ENCODE data around the gene NAP1L4. TPM values are rescaled to one million over a fixed set of nuclear protein-coding genes. Genes with fewer than 3 reads are reported as not detected.
A peak's percentile ranks its signal among the peaks of the same experiment; 100 is the strongest.

The NAP1L4 gene
- total RNA-seq, 1 donor from 2014 or later = 148 TPM

DNA sequence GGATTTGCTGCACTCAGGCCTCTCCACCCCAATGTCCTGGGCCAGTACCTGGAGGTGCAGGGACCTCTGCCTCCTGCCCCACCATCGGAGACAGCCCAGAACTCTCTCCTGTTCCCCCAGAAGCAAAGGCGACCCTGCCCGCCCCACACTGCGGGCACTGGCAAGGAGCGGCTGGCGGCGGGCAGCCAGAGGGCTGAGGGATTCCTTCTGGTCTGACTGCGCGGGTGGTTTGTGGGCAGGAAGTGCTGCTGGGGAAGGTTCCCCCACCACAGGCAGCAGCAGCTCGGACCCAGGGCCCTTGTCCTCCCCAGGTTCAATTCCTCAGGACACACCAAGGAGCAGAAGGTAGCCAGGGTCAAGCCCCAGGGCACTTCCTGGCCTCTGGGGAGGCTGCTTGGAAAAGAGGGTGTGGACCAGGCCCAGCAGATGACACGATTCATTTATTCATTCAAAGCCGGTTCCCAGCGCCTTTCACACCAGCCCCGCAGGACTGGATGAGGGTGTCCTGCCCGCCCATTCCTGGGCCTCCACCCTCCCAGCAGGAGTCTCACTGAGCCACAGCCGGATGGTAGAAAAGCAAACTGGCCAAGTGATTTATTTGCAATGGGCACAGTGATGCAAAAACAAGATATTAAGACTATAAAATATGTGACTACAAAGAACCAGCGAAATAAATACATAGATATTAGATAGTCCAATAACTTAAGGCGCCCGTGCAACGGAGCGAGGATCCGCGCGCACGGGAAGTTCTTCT, 64.1 kb downstream of the NAP1L4 start:
- DNase-seq (ENCODE audit: extremely low spot score, unreplicated experiment) = no peak
- H3K36me3 Mint-ChIP-seq (ENCODE audit: unreplicated experiment) = no peaks in the 10 kb centered on the region
- no peaks in the 10 kb centered on the region for H3K9me3 Mint-ChIP-seq (ENCODE audit: unreplicated experiment)
- TF ChIP-seq, protein P1, sequence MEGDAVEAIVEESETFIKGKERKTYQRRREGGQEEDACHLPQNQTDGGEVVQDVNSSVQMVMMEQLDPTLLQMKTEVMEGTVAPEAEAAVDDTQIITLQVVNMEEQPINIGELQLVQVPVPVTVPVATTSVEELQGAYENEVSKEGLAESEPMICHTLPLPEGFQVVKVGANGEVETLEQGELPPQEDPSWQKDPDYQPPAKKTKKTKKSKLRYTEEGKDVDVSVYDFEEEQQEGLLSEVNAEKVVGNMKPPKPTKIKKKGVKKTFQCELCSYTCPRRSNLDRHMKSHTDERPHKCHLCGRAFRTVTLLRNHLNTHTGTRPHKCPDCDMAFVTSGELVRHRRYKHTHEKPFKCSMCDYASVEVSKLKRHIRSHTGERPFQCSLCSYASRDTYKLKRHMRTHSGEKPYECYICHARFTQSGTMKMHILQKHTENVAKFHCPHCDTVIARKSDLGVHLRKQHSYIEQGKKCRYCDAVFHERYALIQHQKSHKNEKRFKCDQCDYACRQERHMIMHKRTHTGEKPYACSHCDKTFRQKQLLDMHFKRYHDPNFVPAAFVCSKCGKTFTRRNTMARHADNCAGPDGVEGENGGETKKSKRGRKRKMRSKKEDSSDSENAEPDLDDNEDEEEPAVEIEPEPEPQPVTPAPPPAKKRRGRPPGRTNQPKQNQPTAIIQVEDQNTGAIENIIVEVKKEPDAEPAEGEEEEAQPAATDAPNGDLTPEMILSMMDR (IDR thresholded peaks at IDR 0.05) = no peak
- H3K4me1 Mint-ChIP-seq (ENCODE audit: unreplicated experiment) = peaks cover 65% of the 10 kb centered on the region
- H3K27ac Mint-ChIP-seq (ENCODE audit: unreplicated experiment) = peak overlapping the region; percentile 94
- H3K27me3 Mint-ChIP-seq (ENCODE audit: unreplicated experiment) = no peaks in the 10 kb centered on the region
- H3K4me3 Mint-ChIP-seq (ENCODE audit: unreplicated experiment) = peak overlapping the region; percentile 90

GRCh38 chr11:2927121-2927800, 64.9 kb downstream of the NAP1L4 start:
- Mint-ChIP-seq H3K36me3 (ENCODE audit: unreplicated experiment) (no peaks in the 10 kb centered on the region), H3K27ac (ENCODE audit: unreplicated experiment) (peak overlapping the region; percentile 94), H3K9me3 (ENCODE audit: unreplicated experiment) (no peaks in the 10 kb centered on the region), H3K4me1 (ENCODE audit: unreplicated experiment) (peaks cover 57% of the 10 kb centered on the region), H3K27me3 (ENCODE audit: unreplicated experiment) (no peaks in the 10 kb centered on the region), H3K4me3 (ENCODE audit: unreplicated experiment) (peak overlapping the region; percentile 90)
- DNase-seq (ENCODE audit: extremely low spot score, unreplicated experiment) = no peak
- TF ChIP-seq, protein P1 (IDR thresholded peaks at IDR 0.05) = no peak

DNA sequence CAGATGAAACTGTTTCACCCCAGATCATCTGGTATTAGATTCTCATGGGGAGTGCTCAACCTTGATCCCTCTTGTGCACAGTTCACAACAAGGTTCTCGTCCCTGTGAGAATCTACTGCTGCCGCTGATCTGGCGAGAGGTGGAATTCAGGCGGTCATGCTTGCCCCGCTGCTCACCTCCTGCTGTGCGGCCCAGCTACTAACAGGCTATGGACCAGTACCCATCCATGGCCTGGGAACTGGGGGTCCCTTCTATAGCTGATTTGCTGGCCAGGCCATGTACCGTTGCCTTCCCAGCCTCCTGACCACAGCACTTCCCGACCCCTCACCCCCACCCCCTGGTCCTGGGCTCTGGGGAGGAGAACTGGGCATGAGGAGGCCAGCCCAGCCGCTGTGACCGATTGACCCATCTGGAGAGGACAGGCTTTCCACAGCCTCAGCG, 65.5 kb downstream of the NAP1L4 start:
- H3K4me3 Mint-ChIP-seq (ENCODE audit: unreplicated experiment) = peak overlapping the region; percentile 32
- H3K4me1 Mint-ChIP-seq (ENCODE audit: unreplicated experiment) = peaks cover 53% of the 10 kb centered on the region
- peak overlapping the region; percentile 57 for H3K27ac Mint-ChIP-seq (ENCODE audit: unreplicated experiment)

DNA sequence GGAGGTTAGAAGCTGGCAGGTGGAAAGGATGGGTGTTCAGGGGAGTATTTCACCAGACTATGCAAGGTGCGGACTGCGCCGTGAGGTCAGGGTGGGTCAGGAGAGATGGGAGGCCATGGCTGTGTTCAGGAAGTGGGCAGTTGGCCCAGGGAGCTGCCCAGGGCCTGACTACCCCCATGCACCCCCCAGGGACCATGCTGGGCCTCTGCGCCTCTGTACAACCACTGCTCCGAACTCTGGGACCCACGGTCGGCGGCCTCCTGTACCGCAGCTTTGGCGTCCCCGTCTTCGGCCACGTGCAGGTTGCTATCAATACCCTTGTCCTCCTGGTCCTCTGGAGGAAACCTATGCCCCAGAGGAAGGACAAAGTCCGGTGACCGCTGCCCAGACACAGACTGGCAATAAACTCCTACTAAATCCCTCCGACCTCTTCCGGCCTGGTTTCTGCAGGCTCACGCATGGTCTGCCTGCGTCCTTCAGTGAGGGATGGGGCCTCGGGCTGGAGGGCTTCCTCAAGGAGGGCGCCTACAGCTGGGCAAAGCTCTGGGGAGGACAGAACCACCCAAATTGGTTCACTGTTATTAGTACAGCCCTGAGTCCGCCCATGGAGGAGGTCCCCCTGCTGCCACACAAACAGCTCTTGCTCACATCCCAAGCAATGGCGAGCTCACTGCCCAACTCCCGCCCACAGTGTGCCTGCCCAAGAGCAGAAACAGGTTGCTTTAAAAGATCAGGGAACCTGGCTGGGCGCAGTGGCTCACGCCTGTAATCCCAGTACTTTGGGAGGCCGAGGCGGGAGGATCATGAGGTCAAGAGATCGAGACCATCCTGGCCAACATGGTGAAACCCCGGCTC, 67.1 kb downstream of the NAP1L4 start:
- H3K27me3 Mint-ChIP-seq (ENCODE audit: unreplicated experiment) = no peaks in the 10 kb centered on the region
- TF ChIP-seq, protein P1 (IDR thresholded peaks at IDR 0.05) = no peak
- no peaks in the 10 kb centered on the region for H3K9me3 Mint-ChIP-seq (ENCODE audit: unreplicated experiment)
- peaks cover 46% of the 10 kb centered on the region for H3K4me1 Mint-ChIP-seq (ENCODE audit: unreplicated experiment)
- H3K27ac Mint-ChIP-seq (ENCODE audit: unreplicated experiment) = peak overlapping the region; percentile 65
- H3K36me3 Mint-ChIP-seq (ENCODE audit: unreplicated experiment) = no peaks in the 10 kb centered on the region
- no peak for DNase-seq (ENCODE audit: extremely low spot score, unreplicated experiment)
- H3K4me3 Mint-ChIP-seq (ENCODE audit: unreplicated experiment) = no peak overlapping the region

More for the DNA sequence above, 65.5 kb downstream of the NAP1L4 start:
- Mint-ChIP-seq H3K36me3 (ENCODE audit: unreplicated experiment) (no peaks in the 10 kb centered on the region), H3K27me3 (ENCODE audit: unreplicated experiment) (no peaks in the 10 kb centered on the region), H3K9me3 (ENCODE audit: unreplicated experiment) (no peaks in the 10 kb centered on the region)
- TF ChIP-seq, protein P1 (IDR thresholded peaks at IDR 0.05) = no peak
- no peak for DNase-seq (ENCODE audit: extremely low spot score, unreplicated experiment)
